HEK293 (cell line): ENCODE data around the gene LAMC3.

Experiments
- CTCF ChIA-PET: fragments of 350-600 bp; formaldehyde crosslinking; extraction: SDS; loops from one replicate; lab custom pipeline; 2021; ENCODE audit warnings: antibody characterized with exemption; lab: Yijun Ruan, JAX
- POLR2A ChIA-PET: fragments of 300-600 bp; formaldehyde crosslinking; extraction: SDS; loops from one replicate; lab custom pipeline; 2020; ENCODE audit warnings: antibody characterized with exemption, inconsistent platforms; lab: Yijun Ruan, JAX
- H3K27ac ChIP-seq: fragments of 200-500 bp; sonication (Bioruptor generic); 2 replicates; pipeline ENCODE4 v1.5.1; 2014; ENCODE audit warnings: low read depth, low read length, control low read depth, inconsistent platforms; ENCODE audit errors: extremely low read depth
- H3K36me3 ChIP-seq, 2 experiments: fragments of 200-500 bp in 1 of 2; sonication (Bioruptor generic) in 1 of 2; 1 replicate in 1 of 2; 2 replicates in 1 of 2; pipeline ENCODE4 v1.5.1; 2014 to 2017; ENCODE audit warnings: inconsistent platforms in 2 of 2, low read length in 2 of 2; ENCODE audit not compliant: control insufficient read depth in 2 of 2, insufficient read depth in 1 of 2
- H3K4me1 ChIP-seq: fragments of 200-500 bp; sonication (Bioruptor generic); 2 replicates; pipeline ENCODE4 v1.5.1; 2014; ENCODE audit warnings: mild to moderate bottlenecking, low read length, inconsistent platforms; ENCODE audit not compliant: control insufficient read depth, insufficient read depth
- H3K4me3 ChIP-seq: 2 replicates; pipeline ENCODE4 v1.5.1; 2011; ENCODE audit warnings: low read depth, mild to moderate bottlenecking, control low read depth, low read length, moderate library complexity
- H3K9me3 ChIP-seq: fragments of 200-500 bp; sonication (Bioruptor generic); 2 replicates; pipeline ENCODE4 v1.5.1; 2014; ENCODE audit warnings: low read depth, low read length, inconsistent platforms; ENCODE audit not compliant: control insufficient read depth, insufficient read depth
- ZBTB17 ChIP-seq: fragments of 450-650 bp; formaldehyde crosslinking; IDR thresholded peaks from 2 replicates; pipeline ENCODE4 v1.5.1; 2016; ENCODE audit warnings: missing biosample characterization, missing genetic modification characterization
- ZBTB21 ChIP-seq: fragments of 450-650 bp; formaldehyde crosslinking; IDR thresholded peaks from 2 replicates; pipeline ENCODE4 v1.5.1; 2017; ENCODE audit warnings: missing biosample characterization, missing genetic modification characterization
- ZBTB48 ChIP-seq: fragments of 450-650 bp; formaldehyde crosslinking; IDR thresholded peaks from 2 replicates; pipeline ENCODE4 v1.5.1; 2016; ENCODE audit warnings: missing biosample characterization, missing genetic modification characterization
- ZBTB8A ChIP-seq: fragments of 450-650 bp; formaldehyde crosslinking; IDR thresholded peaks from 2 replicates; pipeline ENCODE4 v1.5.1; 2016; ENCODE audit warnings: missing biosample characterization, missing genetic modification characterization
- ZFHX2 ChIP-seq: fragments of 450-650 bp; formaldehyde crosslinking; conservative IDR thresholded peaks from 2 replicates; pipeline ENCODE4 v1.5.1; 2016; ENCODE audit warnings: missing biosample characterization, missing genetic modification characterization
- ZIC2 ChIP-seq: fragments of 450-650 bp; formaldehyde crosslinking; IDR thresholded peaks from 2 replicates; pipeline ENCODE4 v1.5.1; 2016; ENCODE audit warnings: missing biosample characterization, missing genetic modification characterization
- ZNF239 ChIP-seq: fragments of 450-650 bp; formaldehyde crosslinking; IDR thresholded peaks from 2 replicates; pipeline ENCODE4 v1.5.1; 2016; ENCODE audit warnings: missing biosample characterization, missing genetic modification characterization
- ZNF354C ChIP-seq: fragments of 450-650 bp; formaldehyde crosslinking; IDR thresholded peaks from 2 replicates; pipeline ENCODE4 v1.5.1; 2016; ENCODE audit warnings: missing biosample characterization, missing genetic modification characterization, low read depth, borderline replicate concordance
- ZNF394 ChIP-seq: fragments of 450-650 bp; formaldehyde crosslinking; IDR thresholded peaks from 2 replicates; pipeline ENCODE4 v1.5.1; 2016; ENCODE audit warnings: missing biosample characterization, missing genetic modification characterization, mild to moderate bottlenecking, moderate library complexity, borderline replicate concordance
- ZNF423 ChIP-seq: fragments of 450-650 bp; formaldehyde crosslinking; IDR thresholded peaks from 2 replicates; pipeline ENCODE4 v1.5.1; 2016; ENCODE audit warnings: missing biosample characterization, missing genetic modification characterization
- ZNF501 ChIP-seq: fragments of 450-650 bp; formaldehyde crosslinking; IDR thresholded peaks from 2 replicates; pipeline ENCODE4 v1.5.1; 2016; ENCODE audit warnings: missing biosample characterization, missing genetic modification characterization
- ZNF521 ChIP-seq: fragments of 450-650 bp; formaldehyde crosslinking; IDR thresholded peaks from 2 replicates; pipeline ENCODE4 v1.5.1; 2017; ENCODE audit warnings: missing biosample characterization, mild to moderate bottlenecking, missing genetic modification characterization
- ZNF544 ChIP-seq: fragments of 450-650 bp; formaldehyde crosslinking; IDR thresholded peaks from 2 replicates; pipeline ENCODE4 v1.5.0; 2017; ENCODE audit warnings: missing biosample characterization, missing genetic modification characterization
- ZNF664 ChIP-seq: fragments of 450-650 bp; formaldehyde crosslinking; IDR thresholded peaks from 2 replicates; pipeline ENCODE4 v1.5.1; 2016; ENCODE audit warnings: missing biosample characterization, missing genetic modification characterization
- ZNF747 ChIP-seq: fragments of 450-650 bp; formaldehyde crosslinking; IDR thresholded peaks from 2 replicates; pipeline ENCODE4 v1.5.1; 2016; ENCODE audit warnings: missing biosample characterization, missing genetic modification characterization
- ZNF776 ChIP-seq: fragments of 450-650 bp; formaldehyde crosslinking; IDR thresholded peaks from 2 replicates; pipeline ENCODE4 v1.5.0; 2017; ENCODE audit warnings: missing biosample characterization, missing genetic modification characterization, borderline replicate concordance
- ZSCAN4 ChIP-seq: fragments of 450-650 bp; formaldehyde crosslinking; IDR thresholded peaks from 2 replicates; pipeline ENCODE4 v1.5.1; 2017; ENCODE audit warnings: missing biosample characterization, missing genetic modification characterization
- TF ChIP-seq, protein P1 (sequence below): fragments of 450-650 bp; formaldehyde crosslinking; IDR thresholded peaks from 2 replicates; pipeline ENCODE4 v1.5.1; 2017; ENCODE audit warnings: missing biosample characterization, missing genetic modification characterization
- TF ChIP-seq, protein P2 (sequence below): fragments of 450-650 bp; formaldehyde crosslinking; IDR thresholded peaks from 2 replicates; pipeline ENCODE4 v1.5.0; 2017; ENCODE audit warnings: missing biosample characterization, missing genetic modification characterization, borderline replicate concordance
- TF ChIP-seq, protein P3 (sequence below): fragments of 450-650 bp; formaldehyde crosslinking; IDR thresholded peaks from 2 replicates; pipeline ENCODE4 v1.5.1; 2016; ENCODE audit warnings: missing biosample characterization, missing genetic modification characterization
- TF ChIP-seq, protein P4 (sequence below): fragments of 450-650 bp; formaldehyde crosslinking; optimal IDR thresholded peaks from 2 replicates; pipeline ENCODE3; 2016; ENCODE audit warnings: missing biosample characterization, mild to moderate bottlenecking, missing genetic modification characterization

Gene LAMC3

GRCh38 chr9:131011274-131012022, 2.5 kb downstream of the LAMC3 start:
- ChIA-PET CTCF (interaction anchor here (0.6 to 6.4 kb wide), 14 partner anchors 9 to 1659 kb away, joined by 3 to 60 read pairs (median 3); partner anchors contain the start of genes DDX31 and GTF3C4), POLR2A (interaction anchor here (1.2 kb wide), 1 partner anchor 19 kb away, joined by 3 read pairs; no protein-coding TSS in a partner anchor)
- Histone ChIP-seq H3K36me3 (no peaks in the 10 kb centered on the region), H3K9me3 (no peaks in the 10 kb centered on the region), H3K4me1 (no peaks in the 10 kb centered on the region), H3K27ac (no peak overlapping the region), H3K4me3 (no peak overlapping the region)
- TF ChIP-seq ZNF664, result peak; percentile 77
- TF ChIP-seq ZNF394 (tag by site-specific recombination), result no peak
- TF ChIP-seq, all 188 proteins: peak for 1

DNA sequence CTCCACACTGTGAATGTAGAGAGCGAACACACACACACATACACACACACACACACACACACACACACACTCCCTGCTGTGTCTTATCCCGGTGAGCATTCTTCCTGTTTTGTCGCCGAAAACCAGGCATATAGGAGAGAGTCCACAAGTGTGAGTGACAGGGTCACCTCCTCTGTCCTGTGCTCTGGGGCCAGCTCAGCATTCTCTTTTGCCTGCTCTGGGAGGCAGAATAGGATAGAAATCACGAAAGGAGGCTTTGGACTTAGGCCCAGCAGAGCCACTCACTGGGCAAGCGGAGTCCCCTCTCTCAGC, 3.0 kb downstream of the LAMC3 start:
- no peak for TF ChIP-seq ZNF776 (tag by site-specific recombination)
- TF ChIP-seq ZNF544 (tag by site-specific recombination), result no peak
- TF ChIP-seq ZSCAN4 (tag by site-specific recombination), result peak; percentile 94
- TF ChIP-seq ZNF521 (tag by site-specific recombination), result no peak
- TF ChIP-seq, protein P1, sequence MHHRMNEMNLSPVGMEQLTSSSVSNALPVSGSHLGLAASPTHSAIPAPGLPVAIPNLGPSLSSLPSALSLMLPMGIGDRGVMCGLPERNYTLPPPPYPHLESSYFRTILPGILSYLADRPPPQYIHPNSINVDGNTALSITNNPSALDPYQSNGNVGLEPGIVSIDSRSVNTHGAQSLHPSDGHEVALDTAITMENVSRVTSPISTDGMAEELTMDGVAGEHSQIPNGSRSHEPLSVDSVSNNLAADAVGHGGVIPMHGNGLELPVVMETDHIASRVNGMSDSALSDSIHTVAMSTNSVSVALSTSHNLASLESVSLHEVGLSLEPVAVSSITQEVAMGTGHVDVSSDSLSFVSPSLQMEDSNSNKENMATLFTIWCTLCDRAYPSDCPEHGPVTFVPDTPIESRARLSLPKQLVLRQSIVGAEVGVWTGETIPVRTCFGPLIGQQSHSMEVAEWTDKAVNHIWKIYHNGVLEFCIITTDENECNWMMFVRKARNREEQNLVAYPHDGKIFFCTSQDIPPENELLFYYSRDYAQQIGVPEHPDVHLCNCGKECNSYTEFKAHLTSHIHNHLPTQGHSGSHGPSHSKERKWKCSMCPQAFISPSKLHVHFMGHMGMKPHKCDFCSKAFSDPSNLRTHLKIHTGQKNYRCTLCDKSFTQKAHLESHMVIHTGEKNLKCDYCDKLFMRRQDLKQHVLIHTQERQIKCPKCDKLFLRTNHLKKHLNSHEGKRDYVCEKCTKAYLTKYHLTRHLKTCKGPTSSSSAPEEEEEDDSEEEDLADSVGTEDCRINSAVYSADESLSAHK (tag by site-specific recombination), result no peak
- no peak for TF ChIP-seq ZFHX2 (tag by site-specific recombination)
- TF ChIP-seq, protein P2, sequence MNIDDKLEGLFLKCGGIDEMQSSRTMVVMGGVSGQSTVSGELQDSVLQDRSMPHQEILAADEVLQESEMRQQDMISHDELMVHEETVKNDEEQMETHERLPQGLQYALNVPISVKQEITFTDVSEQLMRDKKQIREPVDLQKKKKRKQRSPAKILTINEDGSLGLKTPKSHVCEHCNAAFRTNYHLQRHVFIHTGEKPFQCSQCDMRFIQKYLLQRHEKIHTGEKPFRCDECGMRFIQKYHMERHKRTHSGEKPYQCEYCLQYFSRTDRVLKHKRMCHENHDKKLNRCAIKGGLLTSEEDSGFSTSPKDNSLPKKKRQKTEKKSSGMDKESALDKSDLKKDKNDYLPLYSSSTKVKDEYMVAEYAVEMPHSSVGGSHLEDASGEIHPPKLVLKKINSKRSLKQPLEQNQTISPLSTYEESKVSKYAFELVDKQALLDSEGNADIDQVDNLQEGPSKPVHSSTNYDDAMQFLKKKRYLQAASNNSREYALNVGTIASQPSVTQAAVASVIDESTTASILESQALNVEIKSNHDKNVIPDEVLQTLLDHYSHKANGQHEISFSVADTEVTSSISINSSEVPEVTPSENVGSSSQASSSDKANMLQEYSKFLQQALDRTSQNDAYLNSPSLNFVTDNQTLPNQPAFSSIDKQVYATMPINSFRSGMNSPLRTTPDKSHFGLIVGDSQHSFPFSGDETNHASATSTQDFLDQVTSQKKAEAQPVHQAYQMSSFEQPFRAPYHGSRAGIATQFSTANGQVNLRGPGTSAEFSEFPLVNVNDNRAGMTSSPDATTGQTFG (tag by site-specific recombination), result no peak
- 0 out of 2 replicates have a peak, but pooled peaks have one; percentile 11 for TF ChIP-seq ZBTB17 (tag by site-specific recombination)
- no peak for TF ChIP-seq ZNF354C
- TF ChIP-seq, protein P3, sequence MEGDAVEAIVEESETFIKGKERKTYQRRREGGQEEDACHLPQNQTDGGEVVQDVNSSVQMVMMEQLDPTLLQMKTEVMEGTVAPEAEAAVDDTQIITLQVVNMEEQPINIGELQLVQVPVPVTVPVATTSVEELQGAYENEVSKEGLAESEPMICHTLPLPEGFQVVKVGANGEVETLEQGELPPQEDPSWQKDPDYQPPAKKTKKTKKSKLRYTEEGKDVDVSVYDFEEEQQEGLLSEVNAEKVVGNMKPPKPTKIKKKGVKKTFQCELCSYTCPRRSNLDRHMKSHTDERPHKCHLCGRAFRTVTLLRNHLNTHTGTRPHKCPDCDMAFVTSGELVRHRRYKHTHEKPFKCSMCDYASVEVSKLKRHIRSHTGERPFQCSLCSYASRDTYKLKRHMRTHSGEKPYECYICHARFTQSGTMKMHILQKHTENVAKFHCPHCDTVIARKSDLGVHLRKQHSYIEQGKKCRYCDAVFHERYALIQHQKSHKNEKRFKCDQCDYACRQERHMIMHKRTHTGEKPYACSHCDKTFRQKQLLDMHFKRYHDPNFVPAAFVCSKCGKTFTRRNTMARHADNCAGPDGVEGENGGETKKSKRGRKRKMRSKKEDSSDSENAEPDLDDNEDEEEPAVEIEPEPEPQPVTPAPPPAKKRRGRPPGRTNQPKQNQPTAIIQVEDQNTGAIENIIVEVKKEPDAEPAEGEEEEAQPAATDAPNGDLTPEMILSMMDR (tag by site-specific recombination), result no peak
- no peak for TF ChIP-seq ZBTB21 (tag by site-specific recombination)
- TF ChIP-seq ZBTB8A (tag by site-specific recombination), result no peak
- TF ChIP-seq ZNF501, result no peak
- TF ChIP-seq ZNF239 (tag by site-specific recombination), result no peak
- no peak for TF ChIP-seq ZBTB48 (tag by site-specific recombination)
- TF ChIP-seq ZNF747 (tag by site-specific recombination), result no peak
- TF ChIP-seq, protein P4, sequence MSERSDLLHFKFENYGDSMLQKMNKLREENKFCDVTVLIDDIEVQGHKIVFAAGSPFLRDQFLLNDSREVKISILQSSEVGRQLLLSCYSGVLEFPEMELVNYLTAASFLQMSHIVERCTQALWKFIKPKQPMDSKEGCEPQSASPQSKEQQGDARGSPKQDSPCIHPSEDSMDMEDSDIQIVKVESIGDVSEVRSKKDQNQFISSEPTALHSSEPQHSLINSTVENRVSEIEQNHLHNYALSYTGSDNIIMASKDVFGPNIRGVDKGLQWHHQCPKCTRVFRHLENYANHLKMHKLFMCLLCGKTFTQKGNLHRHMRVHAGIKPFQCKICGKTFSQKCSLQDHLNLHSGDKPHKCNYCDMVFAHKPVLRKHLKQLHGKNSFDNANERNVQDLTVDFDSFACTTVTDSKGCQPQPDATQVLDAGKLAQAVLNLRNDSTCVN (tag by site-specific recombination), result no peak
- TF ChIP-seq ZNF423, result no peak
- peak; percentile 74 for TF ChIP-seq ZIC2 (tag by site-specific recombination)
- Histone ChIP-seq H3K9me3 (no peaks in the 10 kb centered on the region), H3K4me1 (no peaks in the 10 kb centered on the region), H3K36me3 (no peaks in the 10 kb centered on the region), H3K27ac (no peak overlapping the region), H3K4me3 (no peak overlapping the region)
- ChIA-PET POLR2A (interaction anchor here (1.2 kb wide), 1 partner anchor 19 kb away, joined by 3 read pairs; no protein-coding TSS in a partner anchor), CTCF (interaction anchor here (0.6 to 6.4 kb wide), 7 partner anchors 14 to 244 kb away, joined by 3 to 60 read pairs (median 4); no protein-coding TSS in a partner anchor)
